HEK293 (cell line): ENCODE measurements around the gene EPB41L2.

ENCODE experiments used
- CTCF ChIP-seq: fragments of 450-650 bp; formaldehyde crosslinking; IDR thresholded peaks from 2 replicates; pipeline ENCODE4 v1.5.1; 2016; ENCODE audit warnings: missing biosample characterization, missing genetic modification characterization
- WT1 ChIP-seq: fragments of 450-650 bp; formaldehyde crosslinking; IDR thresholded peaks from 2 replicates; pipeline ENCODE4 v1.5.1; 2016; ENCODE audit warnings: missing biosample characterization, missing genetic modification characterization
- ZBTB10 ChIP-seq: fragments of 450-650 bp; formaldehyde crosslinking; IDR thresholded peaks from 2 replicates; pipeline ENCODE4 v1.5.1; 2016; ENCODE audit warnings: missing biosample characterization, missing genetic modification characterization
- ZNF24 ChIP-seq: fragments of 450-650 bp; formaldehyde crosslinking; IDR thresholded peaks from 2 replicates; pipeline ENCODE4 v1.5.1; 2016; ENCODE audit warnings: missing biosample characterization, missing genetic modification characterization
- ZNF548 ChIP-seq: fragments of 450-650 bp; formaldehyde crosslinking; IDR thresholded peaks from 2 replicates; pipeline ENCODE4 v1.5.1; 2016; ENCODE audit warnings: missing biosample characterization, missing genetic modification characterization
- ZNF747 ChIP-seq: fragments of 450-650 bp; formaldehyde crosslinking; IDR thresholded peaks from 2 replicates; pipeline ENCODE4 v1.5.1; 2016; ENCODE audit warnings: missing biosample characterization, missing genetic modification characterization

GRCh38 chr6:131009790-131010189 is 53.3 kb downstream of the EPB41L2 start:
- TF ChIP-seq ZNF24 (tag by site-specific recombination) (no peak), CTCF (tag by site-specific recombination) (no peak), ZNF548 (tag by site-specific recombination) (no peak), ZNF747 (no peak), WT1 (tag by site-specific recombination) (no peak), ZBTB10 (tag by site-specific recombination) (no peak)
